Astrocyte (in vitro differentiated cells and primary cell): ENCODE measurements around the gene SLC9A5.

Experiments
- EZH2 ChIP-seq: IDR thresholded peaks from 2 replicates; pipeline ENCODE4 v1.6.1; 2012; ENCODE audit warnings: mild to moderate bottlenecking, low read length, inconsistent platforms; ENCODE audit not compliant: insufficient read depth
- TF ChIP-seq, protein P1 (sequence below): IDR thresholded peaks from 2 replicates; pipeline ENCODE4 v1.5.1; 2011; ENCODE audit warnings: low read depth, mild to moderate bottlenecking, inconsistent platforms, low read length, moderate library complexity; ENCODE audit not compliant: insufficient read depth

DNA sequence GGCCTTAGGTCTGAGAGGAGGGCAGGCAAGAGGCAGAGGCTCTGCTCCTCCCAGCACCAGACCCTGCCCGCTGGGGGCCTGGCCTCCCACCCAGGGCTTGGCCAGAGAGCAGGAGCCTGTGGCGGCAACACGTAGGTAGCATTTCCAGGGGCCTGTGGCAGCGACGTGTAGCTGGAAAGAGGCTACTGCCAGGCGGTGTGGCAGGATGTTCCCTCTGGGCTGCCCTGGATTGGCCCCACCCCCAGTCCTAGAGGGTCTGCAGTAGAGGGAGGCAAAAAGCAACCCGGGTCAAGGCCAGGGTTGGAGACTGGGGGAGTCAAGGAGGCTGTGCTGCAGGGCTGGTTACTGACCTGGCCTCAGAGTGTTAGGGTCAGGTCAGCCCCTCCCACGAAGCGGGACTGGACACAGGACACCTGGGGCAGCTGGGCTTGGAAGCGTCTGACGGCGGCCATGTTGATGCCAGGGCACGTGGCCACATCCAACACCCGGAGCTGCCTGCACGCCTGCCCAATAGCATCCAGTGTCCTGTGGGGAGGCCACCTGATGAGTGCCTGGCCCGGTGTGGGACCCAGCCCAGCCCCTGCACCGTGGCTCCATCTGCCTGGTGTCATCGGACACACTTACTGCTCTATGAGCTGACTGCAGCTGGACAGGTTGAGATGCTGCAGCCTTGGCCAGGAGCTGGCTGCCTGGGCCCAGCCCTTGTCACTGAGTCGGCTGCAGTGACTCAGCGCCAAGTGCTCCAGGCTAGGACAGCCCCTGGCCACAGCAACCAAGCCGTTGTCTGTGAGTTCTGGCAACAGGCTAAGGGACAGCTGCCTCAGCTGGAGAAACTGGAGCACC is 41.3 kb upstream of the SLC9A5 start:
- TF ChIP-seq, protein P1, sequence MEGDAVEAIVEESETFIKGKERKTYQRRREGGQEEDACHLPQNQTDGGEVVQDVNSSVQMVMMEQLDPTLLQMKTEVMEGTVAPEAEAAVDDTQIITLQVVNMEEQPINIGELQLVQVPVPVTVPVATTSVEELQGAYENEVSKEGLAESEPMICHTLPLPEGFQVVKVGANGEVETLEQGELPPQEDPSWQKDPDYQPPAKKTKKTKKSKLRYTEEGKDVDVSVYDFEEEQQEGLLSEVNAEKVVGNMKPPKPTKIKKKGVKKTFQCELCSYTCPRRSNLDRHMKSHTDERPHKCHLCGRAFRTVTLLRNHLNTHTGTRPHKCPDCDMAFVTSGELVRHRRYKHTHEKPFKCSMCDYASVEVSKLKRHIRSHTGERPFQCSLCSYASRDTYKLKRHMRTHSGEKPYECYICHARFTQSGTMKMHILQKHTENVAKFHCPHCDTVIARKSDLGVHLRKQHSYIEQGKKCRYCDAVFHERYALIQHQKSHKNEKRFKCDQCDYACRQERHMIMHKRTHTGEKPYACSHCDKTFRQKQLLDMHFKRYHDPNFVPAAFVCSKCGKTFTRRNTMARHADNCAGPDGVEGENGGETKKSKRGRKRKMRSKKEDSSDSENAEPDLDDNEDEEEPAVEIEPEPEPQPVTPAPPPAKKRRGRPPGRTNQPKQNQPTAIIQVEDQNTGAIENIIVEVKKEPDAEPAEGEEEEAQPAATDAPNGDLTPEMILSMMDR: no peak
- no peak for TF ChIP-seq EZH2
